Fibroblast of pulmonary artery (primary cell): ENCODE data around the gene SAC3D1.

Experiments used
- DNase-seq: peaks from one replicate; pipeline ENCODE4 v3.0.0-alpha.2; 2010; ENCODE audit warnings: low read depth
- H3K4me3 ChIP-seq: replicated peaks from 2 replicates; pipeline ENCODE4 v1.5.1; 2011; ENCODE audit warnings: low read depth, mild to moderate bottlenecking, control low read depth, low read length, moderate library complexity
- CTCF ChIP-seq: IDR thresholded peaks from 2 replicates; pipeline ENCODE4 v1.5.1; 2011; ENCODE audit warnings: mild to moderate bottlenecking, control low read depth, low read length, inconsistent platforms; ENCODE audit errors: missing control alignments

The SAC3D1 gene

GRCh38 chr11:65040847-65041622, at the start of gene SAC3D1:
SAC3D1 (plus strand) TSS chr11:65041210; CDS start chr11:65041293, 83 bp downstream.
- H3K4me3 ChIP-seq: peak within 1 kb of the TSS; percentile 66
- DNase-seq: peak; percentile 92
- TF ChIP-seq CTCF: no peak

GRCh38 chr11:64994318-64994717, 46.7 kb upstream of the SAC3D1 start:
- no peak for DNase-seq
- TF ChIP-seq CTCF: no peak

GRCh38 chr11:64996327-64996709, 44.7 kb upstream of the SAC3D1 start:
- peak overlapping the region; percentile 42 for H3K4me3 ChIP-seq
- no peak for TF ChIP-seq CTCF
- no peak for DNase-seq

More at GRCh38 chr11:64994318-64994717, 46.7 kb upstream of the SAC3D1 start:
- H3K4me3 ChIP-seq: no peak overlapping the region

- peak; percentile 82 for DNase-seq
- H3K4me3 ChIP-seq: peak within 1 kb of the TSS; percentile 42
- peak; percentile 45 for TF ChIP-seq CTCF
These were observed 44.2 kb upstream of the SAC3D1 start, which contains the start of gene BATF2 for GRCh38 chr11:64996710-64997380. BATF2 (minus strand) TSS chr11:64996971; CDS start chr11:64996914, 57 bp downstream.

GRCh38 chr11:64998141-64998540, 42.9 kb upstream of the SAC3D1 start:
- DNase-seq: no peak
- no peak for TF ChIP-seq CTCF
- H3K4me3 ChIP-seq: no peak overlapping the region

- DNase-seq: no peak
- H3K4me3 ChIP-seq: no peak overlapping the region
- TF ChIP-seq CTCF: no peak
These were observed 42.1 kb upstream of the SAC3D1 start for GRCh38 chr11:64998690-64999431.
